ENCODE results near the gene PPP4C.

DNA sequence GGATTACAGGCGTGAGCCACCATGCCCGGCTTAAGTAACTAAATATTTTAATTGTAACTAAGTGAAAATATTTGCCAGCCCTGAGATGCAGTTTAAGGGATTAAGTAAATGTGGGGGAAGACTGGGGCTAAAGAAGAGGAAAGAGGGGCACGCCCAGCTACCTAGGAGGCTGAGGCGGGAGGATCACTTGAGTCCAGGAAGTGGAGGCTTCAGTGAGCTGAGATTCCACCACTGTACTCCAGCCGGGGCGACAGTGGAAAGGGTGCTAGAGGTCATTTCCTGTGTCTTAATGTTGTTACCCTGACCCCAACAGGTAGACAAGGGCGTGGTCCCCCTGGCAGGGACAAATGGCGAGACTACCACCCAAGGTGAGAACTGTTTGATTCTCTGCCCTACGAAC, 7.5 kb upstream of the PPP4C start:
- TF ChIP-seq POLR2AphosphoS5 (IDR thresholded peaks at IDR 0.05; ENCODE audit: borderline replicate concordance, low read depth, low read length): no peak
- TF ChIP-seq EZH2 (IDR thresholded peaks at IDR 0.05): no peak
- no peak for TF ChIP-seq FOXP2 (optimal IDR thresholded peaks at IDR 0.05; ENCODE audit: control extremely low read depth, extremely low read length, insufficient read depth)
